Measurements from ENCODE around the gene CSF3. TPM values are rescaled to one million over a fixed set of nuclear protein-coding genes. Genes with fewer than 3 reads are reported as not detected.

CSF3 gene, protein sequence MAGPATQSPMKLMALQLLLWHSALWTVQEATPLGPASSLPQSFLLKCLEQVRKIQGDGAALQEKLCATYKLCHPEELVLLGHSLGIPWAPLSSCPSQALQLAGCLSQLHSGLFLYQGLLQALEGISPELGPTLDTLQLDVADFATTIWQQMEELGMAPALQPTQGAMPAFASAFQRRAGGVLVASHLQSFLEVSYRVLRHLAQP
- total RNA-seq = 1 to 10 TPM in 2 of 7 donors, under 1 TPM in 1, not detected in 4; 0.54 to 1.8 (median 1.6) TPM
- polyA plus RNA-seq = 1 to 10 TPM in 2 of 3 donors, under 1 TPM in 1; 0.24 to 1.4 (median 1.2) TPM
- long read RNA-seq, donor 1 = 0 reads
- long read RNA-seq, donor 2 = 0 reads

DNA sequence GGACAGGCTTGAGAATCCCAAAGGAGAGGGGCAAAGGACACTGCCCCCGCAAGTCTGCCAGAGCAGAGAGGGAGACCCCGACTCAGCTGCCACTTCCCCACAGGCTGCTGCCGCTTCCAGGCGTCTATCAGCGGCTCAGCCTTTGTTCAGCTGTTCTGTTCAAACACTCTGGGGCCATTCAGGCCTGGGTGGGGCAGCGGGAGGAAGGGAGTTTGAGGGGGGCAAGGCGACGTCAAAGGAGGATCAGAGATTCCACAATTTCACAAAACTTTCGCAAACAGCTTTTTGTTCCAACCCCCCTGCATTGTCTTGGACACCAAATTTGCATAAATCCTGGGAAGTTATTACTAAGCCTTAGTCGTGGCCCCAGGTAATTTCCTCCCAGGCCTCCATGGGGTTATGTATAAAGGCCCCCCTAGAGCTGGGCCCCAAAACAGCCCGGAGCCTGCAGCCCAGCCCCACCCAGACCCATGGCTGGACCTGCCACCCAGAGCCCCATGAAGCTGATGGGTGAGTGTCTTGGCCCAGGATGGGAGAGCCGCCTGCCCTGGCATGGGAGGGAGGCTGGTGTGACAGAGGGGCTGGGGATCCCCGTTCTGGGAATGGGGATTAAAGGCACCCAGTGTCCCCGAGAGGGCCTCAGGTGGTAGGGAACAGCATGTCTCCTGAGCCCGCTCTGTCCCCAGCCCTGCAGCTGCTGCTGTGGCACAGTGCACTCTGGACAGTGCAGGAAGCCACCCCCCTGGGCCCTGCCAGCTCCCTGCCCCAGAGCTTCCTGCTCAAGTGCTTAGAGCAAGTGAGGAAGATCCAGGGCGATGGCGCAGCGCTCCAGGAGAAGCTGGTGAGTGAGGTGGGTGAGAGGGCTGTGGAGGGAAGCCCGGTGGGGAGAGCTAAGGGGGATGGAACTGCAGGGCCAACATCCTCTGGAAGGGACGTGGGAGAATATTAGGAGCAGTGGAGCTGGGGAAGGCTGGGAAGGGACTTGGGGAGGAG is at the start of gene CSF3:
Gene CSF3, plus strand, starts transcription at position 436 of the 993 bp plus-strand sequence. Its CDS starts 35 bp downstream, at position 471.
- H3K4me1 ChIP-seq = peaks cover 14 to 71% (median 48%) of the 10 kb centered on the region in 6 donors
- TF ChIP-seq, protein P1, sequence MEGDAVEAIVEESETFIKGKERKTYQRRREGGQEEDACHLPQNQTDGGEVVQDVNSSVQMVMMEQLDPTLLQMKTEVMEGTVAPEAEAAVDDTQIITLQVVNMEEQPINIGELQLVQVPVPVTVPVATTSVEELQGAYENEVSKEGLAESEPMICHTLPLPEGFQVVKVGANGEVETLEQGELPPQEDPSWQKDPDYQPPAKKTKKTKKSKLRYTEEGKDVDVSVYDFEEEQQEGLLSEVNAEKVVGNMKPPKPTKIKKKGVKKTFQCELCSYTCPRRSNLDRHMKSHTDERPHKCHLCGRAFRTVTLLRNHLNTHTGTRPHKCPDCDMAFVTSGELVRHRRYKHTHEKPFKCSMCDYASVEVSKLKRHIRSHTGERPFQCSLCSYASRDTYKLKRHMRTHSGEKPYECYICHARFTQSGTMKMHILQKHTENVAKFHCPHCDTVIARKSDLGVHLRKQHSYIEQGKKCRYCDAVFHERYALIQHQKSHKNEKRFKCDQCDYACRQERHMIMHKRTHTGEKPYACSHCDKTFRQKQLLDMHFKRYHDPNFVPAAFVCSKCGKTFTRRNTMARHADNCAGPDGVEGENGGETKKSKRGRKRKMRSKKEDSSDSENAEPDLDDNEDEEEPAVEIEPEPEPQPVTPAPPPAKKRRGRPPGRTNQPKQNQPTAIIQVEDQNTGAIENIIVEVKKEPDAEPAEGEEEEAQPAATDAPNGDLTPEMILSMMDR (IDR thresholded peaks at IDR 0.05 in 8 of 11, conservative IDR thresholded peaks at IDR 0.05 in 3 of 11) = no peak
- TF ChIP-seq POLR2AphosphoS5 (IDR thresholded peaks at IDR 0.05) = peak; percentile 10 to 69 (median 66)
- TF ChIP-seq POLR2A (IDR thresholded peaks at IDR 0.05) = no peak
- H3K9me3 ChIP-seq = no peaks in the 10 kb centered on the region
- H3K4me3 ChIP-seq = peak within 1 kb of the TSS in 2 of 8 donors; percentile 6 to 8
- H3K36me3 ChIP-seq = peaks cover 0 to 28% (median 12%) of the 10 kb centered on the region in 6 donors
- no peak for DNase-seq
- H3K27ac ChIP-seq = peak within 1 kb of the TSS; percentile 23 to 73 (median 50)
- intact Hi-C loops (cut with DNase I; ENCODE audit: low total_unique reads) = no loop called here
- WGBS, 5 donors = 39 to 51% (median 46%) methylated on average over 16 to 20 of the region's 20 CpGs
- H3K27me3 ChIP-seq (replicated peaks in 1 of 7) = peaks cover 0 to 6% (median 0%) of the 10 kb centered on the region in 7 donors

DNA sequence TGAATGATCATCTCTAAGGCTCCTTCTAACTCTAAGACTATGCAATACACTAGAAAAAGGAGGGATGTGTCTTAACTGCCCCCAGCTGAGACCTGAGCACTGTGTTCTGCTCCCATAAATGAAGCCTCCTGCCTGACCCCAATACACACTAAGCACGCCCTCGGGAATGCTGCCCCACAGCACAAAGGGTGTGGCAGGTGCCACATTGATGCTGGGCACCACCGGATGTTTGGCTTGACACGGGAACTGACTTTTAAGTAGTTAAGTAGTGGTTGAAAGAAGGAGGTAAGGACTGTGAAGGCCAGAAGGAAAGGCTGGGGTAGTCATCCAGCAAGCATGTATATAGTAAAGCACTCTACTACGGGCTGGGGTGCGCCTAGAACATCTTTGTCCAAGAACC is 48.5 kb upstream of the CSF3 start:
- H3K4me3 ChIP-seq = no peak overlapping the region
- 75 to 96% (median 89%) methylated on average over 6 of the region's 6 CpGs for WGBS, 5 donors
- TF ChIP-seq, protein P1 (IDR thresholded peaks at IDR 0.05 in 8 of 11, conservative IDR thresholded peaks at IDR 0.05 in 3 of 11) = no peak
- no peak for TF ChIP-seq POLR2A (IDR thresholded peaks at IDR 0.05)
- no peak for TF ChIP-seq POLR2AphosphoS5 (IDR thresholded peaks at IDR 0.05)
- peak overlapping the region in 2 of 8 donors; percentile 50 to 63 for H3K27ac ChIP-seq
- intact Hi-C loops (cut with DNase I; ENCODE audit: low total_unique reads) = loop anchor here (10.0 kb wide), 1 partner anchor 82 kb away; no protein-coding TSS in a partner anchor
- peaks cover 0 to 37% (median 0%) of the 10 kb centered on the region in 6 donors for H3K4me1 ChIP-seq
- no peak for DNase-seq
- no peaks in the 10 kb centered on the region for H3K9me3 ChIP-seq
- peaks cover 0 to 11% (median 0%) of the 10 kb centered on the region in 7 donors for H3K27me3 ChIP-seq (replicated peaks in 1 of 7)
- no peaks in the 10 kb centered on the region for H3K36me3 ChIP-seq

DNA sequence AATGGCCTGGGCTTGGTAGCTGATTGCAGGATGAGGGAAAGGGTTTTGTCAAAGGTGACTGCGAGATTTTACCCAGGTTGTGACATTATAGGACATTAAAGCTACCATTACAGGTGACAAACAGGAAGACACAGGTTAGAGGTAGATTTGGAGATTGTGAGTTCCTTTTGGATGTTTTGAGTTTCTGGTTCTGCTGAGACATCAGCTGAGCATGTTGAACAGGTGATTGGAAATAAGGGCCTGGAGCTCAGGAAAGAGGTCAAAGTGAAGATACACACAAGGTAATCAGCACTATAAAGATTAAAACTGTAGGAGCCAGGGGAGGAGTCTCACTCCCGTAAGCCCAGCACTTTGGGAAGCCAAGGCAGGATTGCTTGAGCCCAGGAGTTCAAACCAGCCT is 46.5 kb upstream of the CSF3 start:
- DNase-seq = no peak
- Histone ChIP-seq H3K9me3 (no peaks in the 10 kb centered on the region), H3K27me3 (replicated peaks in 1 of 7) (peaks cover 0 to 11% (median 0%) of the 10 kb centered on the region in 7 donors), H3K27ac (no peak overlapping the region), H3K36me3 (no peaks in the 10 kb centered on the region), H3K4me1 (peaks cover 0 to 40% (median 3%) of the 10 kb centered on the region in 6 donors), H3K4me3 (no peak overlapping the region)
- TF ChIP-seq POLR2AphosphoS5 (IDR thresholded peaks at IDR 0.05) = no peak
- TF ChIP-seq POLR2A (IDR thresholded peaks at IDR 0.05) = no peak
- TF ChIP-seq, protein P1 (IDR thresholded peaks at IDR 0.05 in 8 of 11, conservative IDR thresholded peaks at IDR 0.05 in 3 of 11) = no peak
- intact Hi-C loops (cut with DNase I; ENCODE audit: low total_unique reads) = loop anchor here (10.0 kb wide), 1 partner anchor 84 kb away; no protein-coding TSS in a partner anchor
- WGBS, 5 donors = 74 to 93% (median 84%) methylated on average over 2 of the region's 2 CpGs
